ENCODE results near the gene RPGRIP1L. TPM values are rescaled to one million over a fixed set of nuclear protein-coding genes. Genes with fewer than 3 reads are reported as not detected.
"Not testable (repeated sequence)": the region's sequence is repeated elsewhere in the genome, so short reads cannot be mapped to it uniquely, and the experiment has no call there.

The RPGRIP1L gene
- total RNA-seq, 1 donor from 2014 or later = 5.1 TPM

GRCh38 chr16:53713403-53714204 is 9.9 kb upstream of the RPGRIP1L start:
- intact Hi-C loops (cut with micrococcal nuclease) = no loop called here

GRCh38 chr16:53712065-53712464 is 8.4 kb upstream of the RPGRIP1L start:
- intact Hi-C loops (cut with micrococcal nuclease) = no loop called here

GRCh38 chr16:53711390-53711789 is 7.7 kb upstream of the RPGRIP1L start:
- intact Hi-C loops (cut with micrococcal nuclease) = no loop called here

- intact Hi-C loops (cut with micrococcal nuclease) = no loop called here
Measured at GRCh38 chr16:53708490-53708889, 4.8 kb upstream of the RPGRIP1L start.

- intact Hi-C loops (cut with micrococcal nuclease) = no loop called here
Measured at GRCh38 chr16:53707671-53708070, 4.0 kb upstream of the RPGRIP1L start.

GRCh38 chr16:53704445-53704813 is 770 bp upstream of the RPGRIP1L start:
- intact Hi-C loops (cut with micrococcal nuclease) = loop anchor here (1.0 to 5.0 kb wide), 10 partner anchors 40 to 650 kb away; partner anchors contain the start of genes AKTIP, CHD9 and RBL2

GRCh38 chr16:53698271-53698670 is 5.4 kb downstream of the RPGRIP1L start:
- intact Hi-C loops (cut with micrococcal nuclease) = not testable (repeated sequence)

GRCh38 chr16:53695070-53695469 is 8.6 kb downstream of the RPGRIP1L start:
- intact Hi-C loops (cut with micrococcal nuclease) = no loop called here

GRCh38 chr16:53693320-53693719 is 10.3 kb downstream of the RPGRIP1L start:
- intact Hi-C loops (cut with micrococcal nuclease) = no loop called here

GRCh38 chr16:53692146-53692545 is 11.5 kb downstream of the RPGRIP1L start:
- intact Hi-C loops (cut with micrococcal nuclease) = no loop called here

GRCh38 chr16:53690771-53691170 is 12.9 kb downstream of the RPGRIP1L start:
- intact Hi-C loops (cut with micrococcal nuclease) = no loop called here

- intact Hi-C loops (cut with micrococcal nuclease) = no loop called here
Measured at GRCh38 chr16:53689636-53690035, 14.0 kb downstream of the RPGRIP1L start.

- intact Hi-C loops (cut with micrococcal nuclease) = no loop called here
Measured at GRCh38 chr16:53686710-53687109, 16.9 kb downstream of the RPGRIP1L start.

GRCh38 chr16:53685334-53685733 is 18.3 kb downstream of the RPGRIP1L start:
- intact Hi-C loops (cut with micrococcal nuclease) = not testable (repeated sequence)

- intact Hi-C loops (cut with micrococcal nuclease) = no loop called here
Measured at GRCh38 chr16:53681354-53681753, 22.3 kb downstream of the RPGRIP1L start.

- intact Hi-C loops (cut with micrococcal nuclease) = no loop called here
Measured at GRCh38 chr16:53680756-53681155, 22.9 kb downstream of the RPGRIP1L start.

- intact Hi-C loops (cut with micrococcal nuclease) = no loop called here
Measured at GRCh38 chr16:53678756-53679343, 24.8 kb downstream of the RPGRIP1L start.

- intact Hi-C loops (cut with micrococcal nuclease) = no loop called here
Measured at GRCh38 chr16:53678155-53678554, 25.5 kb downstream of the RPGRIP1L start.

- intact Hi-C loops (cut with micrococcal nuclease) = no loop called here
Measured at GRCh38 chr16:53673189-53673588, 30.5 kb downstream of the RPGRIP1L start.

GRCh38 chr16:53672461-53672860 is 31.2 kb downstream of the RPGRIP1L start:
- intact Hi-C loops (cut with micrococcal nuclease) = no loop called here

- intact Hi-C loops (cut with micrococcal nuclease) = no loop called here
Measured at GRCh38 chr16:53668869-53669268, 34.8 kb downstream of the RPGRIP1L start.

GRCh38 chr16:53666786-53667415 is 36.8 kb downstream of the RPGRIP1L start:
- intact Hi-C loops (cut with micrococcal nuclease) = no loop called here

Measured in T-helper 1 cell treated with Interleukin-12 subunit alpha and Interleukin-12 subunit beta and Interleukin-4 antibody, amounts not matched to agents 30 ng/mL and 1 ng/mL, for 36 hours (primary cell).